H1 (cell line): ENCODE data around the gene DDX56. TPM values are rescaled to one million over a fixed set of nuclear protein-coding genes. Genes with fewer than 3 reads are reported as not detected.

ENCODE experiments used
- CTCF ChIA-PET: fragments of 300-600 bp; sonication (Branson Sonifier 250); formaldehyde crosslinking; loops from one replicate; lab custom pipeline; 2021; ENCODE audit not compliant: partially characterized antibody; lab: Charles Lee
- POLR2A ChIA-PET: fragments of 300-600 bp; sonication (Branson Sonifier 250); formaldehyde crosslinking; loops from one replicate; lab custom pipeline; 2021; ENCODE audit warnings: inconsistent platforms; ENCODE audit not compliant: partially characterized antibody; lab: Charles Lee
- DNase-seq, 2 experiments: peaks; one replicate each; pipeline versions ENCODE4 v3.0.0 to v3.0.0-alpha.2; 2010 to 2022; ENCODE audit warnings: low spot score in 2 of 2, low read depth in 1 of 2, mixed read lengths in 1 of 2
- FAIRE-seq: peaks from 2 replicates; lab custom pipeline; 2011; peaks lifted over from hg19 to GRCh38; lab: Jason Lieb, UNC
- H2AFZ ChIP-seq: 2 replicates; pipeline ENCODE4 v1.8.1; 2012; ENCODE audit warnings: low read length, inconsistent platforms
- H2AK5ac ChIP-seq: 2 replicates; pipeline ENCODE4 v1.6.1; 2013; ENCODE audit warnings: low read depth, low read length
- H2BK120ac ChIP-seq: replicated peaks from 2 replicates; pipeline ENCODE3; 2013; ENCODE audit warnings: low read depth, low read length, inconsistent platforms
- H2BK12ac ChIP-seq: 2 replicates; pipeline ENCODE4 v1.6.1; 2013; ENCODE audit warnings: low read depth, low read length
- H2BK15ac ChIP-seq: 2 replicates; pipeline ENCODE4 v1.6.1; 2013; ENCODE audit warnings: low read length
- H2BK20ac ChIP-seq: 2 replicates; pipeline ENCODE4 v1.6.1; 2013; ENCODE audit warnings: low read length
- H2BK5ac ChIP-seq: 2 replicates; pipeline ENCODE4 v1.6.1; 2013; ENCODE audit warnings: low read depth, low read length
- H3K14ac ChIP-seq: 2 replicates; pipeline ENCODE4 v1.6.1; 2013; ENCODE audit warnings: inconsistent platforms; ENCODE audit not compliant: insufficient read length
- H3K18ac ChIP-seq: 2 replicates; pipeline ENCODE4 v1.6.1; 2013; ENCODE audit warnings: low read length; ENCODE audit errors: extremely low read depth
- H3K23ac ChIP-seq: 2 replicates; pipeline ENCODE4 v1.6.1; 2013; ENCODE audit warnings: inconsistent platforms; ENCODE audit not compliant: insufficient read length
- H3K23me2 ChIP-seq: 2 replicates; pipeline ENCODE4 v1.6.1; 2013; ENCODE audit warnings: low read depth, low read length
- H3K27ac ChIP-seq: 2 replicates; pipeline ENCODE4 v1.6.1; 2011; ENCODE audit warnings: low read depth, low read length, inconsistent platforms
- H3K27me3 ChIP-seq, 4 experiments: replicated peaks in 1 of 4; 1 replicate in 1 of 4; 2 replicates in 3 of 4; pipeline versions ENCODE4 v1.6.1 to v1.8.1; 2011 to 2013; ENCODE audit warnings: low read length in 3 of 4, mild to moderate bottlenecking in 3 of 4, inconsistent platforms in 2 of 4, mixed read lengths in 2 of 4, moderate library complexity in 1 of 4; ENCODE audit not compliant: control insufficient read depth in 3 of 4, insufficient read depth in 3 of 4; ENCODE audit errors: extremely low read depth in 1 of 4
- H3K36me3 ChIP-seq, 4 experiments: 2 replicates each; pipeline versions ENCODE4 v1.6.1 to v1.8.1; 2011 to 2013; ENCODE audit warnings: mild to moderate bottlenecking in 4 of 4, low read length in 3 of 4, moderate library complexity in 2 of 4, control low read depth in 1 of 4, inconsistent platforms in 1 of 4; ENCODE audit not compliant: insufficient read depth in 4 of 4, control insufficient read depth in 2 of 4
- H3K4ac ChIP-seq: replicated peaks from 2 replicates; pipeline ENCODE3; 2013; ENCODE audit warnings: low read length, low read depth, mixed read lengths, inconsistent platforms; ENCODE audit not compliant: insufficient read length
- H3K4me1 ChIP-seq, 4 experiments: replicated peaks in 1 of 4; 1 replicate in 1 of 4; 2 replicates in 3 of 4; pipeline versions ENCODE4 v1.6.1 to v1.8.1; 2011 to 2013; ENCODE audit warnings: low read length in 3 of 4, inconsistent platforms in 2 of 4, mixed read lengths in 1 of 4; ENCODE audit not compliant: insufficient read depth in 4 of 4, control insufficient read depth in 3 of 4
- H3K4me2 ChIP-seq, 2 experiments: 2 replicates each; pipeline versions ENCODE4 v1.6.1 to v1.8.1; 2011 to 2013; ENCODE audit warnings: low read depth in 2 of 2, low read length in 2 of 2, control low read depth in 1 of 2, inconsistent platforms in 1 of 2, mild to moderate bottlenecking in 1 of 2; ENCODE audit not compliant: insufficient read depth in 1 of 2
- H3K4me3 ChIP-seq, 4 experiments: fragments of 200-600, 300-600 bp in 1 of 4; sonication (generic), shearing (Covaris generic), sonication (Bioruptor Twin) in 1 of 4; 2 replicates each; pipeline versions ENCODE4 v1.5.1 to v1.8.1; 2011 to 2016; ENCODE audit warnings: low read length in 4 of 4, low read depth in 3 of 4, control low read depth in 2 of 4, inconsistent platforms in 2 of 4, mild to moderate bottlenecking in 2 of 4, mixed read lengths in 1 of 4, moderate library complexity in 1 of 4; ENCODE audit not compliant: insufficient read depth in 2 of 4; ENCODE audit errors: extremely low read depth in 1 of 4
- H3K56ac ChIP-seq: replicated peaks from 2 replicates; pipeline ENCODE3; 2013; ENCODE audit warnings: low read depth, mild to moderate bottlenecking, mixed read lengths, low read length, inconsistent platforms; ENCODE audit not compliant: insufficient read length
- H3K79me1 ChIP-seq: 2 replicates; pipeline ENCODE4 v1.6.1; 2013; ENCODE audit warnings: low read depth, low read length, control low read depth
- H3K79me2 ChIP-seq, 2 experiments: 2 replicates each; pipeline versions ENCODE4 v1.6.1 to v1.8.1; 2012 to 2013; ENCODE audit warnings: low read length in 2 of 2, mild to moderate bottlenecking in 2 of 2, inconsistent platforms in 1 of 2; ENCODE audit not compliant: insufficient read depth in 2 of 2, control insufficient read depth in 1 of 2
- H3K9ac ChIP-seq, 4 experiments: replicated peaks in 1 of 4; 1 replicate in 1 of 4; 2 replicates in 3 of 4; pipeline versions ENCODE4 v1.6.1 to v1.8.1; 2011 to 2013; ENCODE audit warnings: low read depth in 3 of 4, low read length in 3 of 4, control low read depth in 2 of 4, mild to moderate bottlenecking in 2 of 4, moderate library complexity in 2 of 4, inconsistent platforms in 1 of 4; ENCODE audit errors: extremely low read depth in 1 of 4
- H3K9me3 ChIP-seq, 2 experiments: 2 replicates each; pipeline versions ENCODE4 v1.6.1 to v1.8.1; 2012 to 2013; ENCODE audit warnings: mild to moderate bottlenecking in 2 of 2, moderate library complexity in 2 of 2, control low read depth in 1 of 2, inconsistent platforms in 1 of 2, low read depth in 1 of 2, low read length in 1 of 2, mixed read lengths in 1 of 2; ENCODE audit not compliant: insufficient read depth in 2 of 2
- H4K20me1 ChIP-seq, 2 experiments: replicated peaks in 1 of 2; 2 replicates each; pipeline versions ENCODE3 to v1.8.1; 2011 to 2013; ENCODE audit warnings: inconsistent platforms in 2 of 2, low read length in 2 of 2, mild to moderate bottlenecking in 1 of 2; ENCODE audit not compliant: insufficient read depth in 2 of 2, control insufficient read depth in 1 of 2
- H4K5ac ChIP-seq: 2 replicates; pipeline ENCODE4 v1.6.1; 2013; ENCODE audit warnings: low read length, low read depth, mixed read lengths, inconsistent platforms; ENCODE audit not compliant: insufficient read length
- H4K8ac ChIP-seq: 2 replicates; pipeline ENCODE4 v1.8.0; 2013; ENCODE audit warnings: mild to moderate bottlenecking, moderate library complexity, low read length, inconsistent platforms; ENCODE audit not compliant: insufficient read depth; ENCODE audit errors: extremely low read depth
- H4K91ac ChIP-seq: replicated peaks from 2 replicates; pipeline ENCODE3; 2013; ENCODE audit warnings: low read length, mixed read lengths, inconsistent platforms; ENCODE audit not compliant: insufficient read length
- BRCA1 ChIP-seq: IDR thresholded peaks from 2 replicates; pipeline ENCODE4 v1.6.1; 2012; ENCODE audit warnings: low read depth, low read length, improper control_type of control experiment
- CBX8 ChIP-seq: fragments of 300-800, 300-1000 bp; sonication (generic); IDR thresholded peaks from 2 replicates; pipeline ENCODE4 v1.7.1; 2016; ENCODE audit warnings: low read depth, low read length, borderline replicate concordance
- CTBP2 ChIP-seq: IDR thresholded peaks from 2 replicates; pipeline ENCODE4 v1.7.0; 2011; ENCODE audit warnings: borderline replicate concordance, mild to moderate bottlenecking, moderate library complexity, mixed read lengths, low read length; ENCODE audit not compliant: insufficient read depth, insufficient read length
- CTCF ChIP-seq, 3 experiments: IDR thresholded peaks; 1 replicate in 2 of 3; 2 replicates in 1 of 3; pipeline versions ENCODE4 v1.5.1 to v1.6.1; 2011; ENCODE audit warnings: low read length in 3 of 3, mild to moderate bottlenecking in 3 of 3, inconsistent platforms in 2 of 3, low read depth in 1 of 3, moderate library complexity in 1 of 3; ENCODE audit not compliant: insufficient read depth in 1 of 3; ENCODE audit errors: control extremely low read depth in 1 of 3
- HDAC2 ChIP-seq, 2 experiments: fragments of 300-600 bp in 1 of 2; sonication (generic) in 1 of 2; IDR thresholded peaks; 2 replicates each; pipeline ENCODE4 v1.6.1; 2011 to 2012; ENCODE audit warnings: low read depth in 2 of 2, low read length in 2 of 2, mild to moderate bottlenecking in 2 of 2, moderate library complexity in 2 of 2, borderline replicate concordance in 1 of 2, inconsistent platforms in 1 of 2
- JUN ChIP-seq: IDR thresholded peaks from 2 replicates; pipeline ENCODE4 v1.6.1; 2011; ENCODE audit warnings: low read depth, mild to moderate bottlenecking, improper control_type of control experiment, low read length
- KDM1A ChIP-seq: fragments of 200-600, 300-600 bp; sonication (generic); IDR thresholded peaks from 2 replicates; pipeline ENCODE4 v1.7.1; 2016; ENCODE audit warnings: mild to moderate bottlenecking, low read length, borderline replicate concordance
- SAP30 ChIP-seq: fragments of 300-600 bp; sonication (generic); IDR thresholded peaks from 2 replicates; pipeline ENCODE4 v1.7.1; 2012; ENCODE audit warnings: low read length, moderate library complexity, mild to moderate bottlenecking, inconsistent platforms; ENCODE audit not compliant: insufficient read depth, insufficient replicate concordance
- SUZ12 ChIP-seq: fragments of 200-600 bp; sonication (generic); IDR thresholded peaks from 2 replicates; pipeline ENCODE4 v1.6.1; 2012; ENCODE audit warnings: mild to moderate bottlenecking, inconsistent platforms, low read length, moderate library complexity, mixed read lengths
- TEAD4 ChIP-seq: IDR thresholded peaks from 2 replicates; pipeline ENCODE4 v1.6.1; 2012; ENCODE audit warnings: low read depth, low read length, inconsistent platforms, mixed read lengths
- ZNF274 ChIP-seq: IDR thresholded peaks from 2 replicates; pipeline ENCODE4 v1.7.0; 2012; ENCODE audit warnings: low read length, borderline replicate concordance; ENCODE audit errors: extremely low read depth
- WGBS, 2 experiments: shearing (Covaris generic) in 1 of 2; methylation state at CpG; one replicate each; pipeline versions ENCODE4 v1.1.6 to v1.1.7; 2013 to 2015; ENCODE audit warnings: low lambda C conversion rate in 2 of 2, mixed read lengths in 2 of 2, inconsistent platforms in 1 of 2, low coverage in 1 of 2, missing lambda C conversion rate in 1 of 2; ENCODE audit not compliant: insufficient replicate concordance in 2 of 2, insufficient coverage in 1 of 2, insufficient read length in 1 of 2; ENCODE audit errors: extremely low coverage in 1 of 2, missing lambda C conversion rate in 1 of 2; 5-methylcytosine and 5-hydroxymethylcytosine counted together
- polyA plus RNA-seq, 7 experiments: library from polyadenylated mRNA; depleted of rRNA in 3 of 7; stranded (reverse) in 5 of 7; unstranded in 2 of 7; fragments of >200 nt in 5 of 7; fragments of 200-250 nt in 2 of 7; gene quantifications; 1 replicate in 5 of 7; 2 replicates in 1 of 7; 4 replicates in 1 of 7; pipeline versions ENCODE4 v1.2.1 to v1.2.3, GENCODE V29; 2011 to 2013; ENCODE audit warnings: missing spikeins in 2 of 7, mixed read lengths in 2 of 7
- total RNA-seq: library from RNA; stranded (reverse); fragmentation: NEBNext Ultra II Directional; extraction: Animal tissue kit (Norgen Biotek cat#: 25700); gene quantifications from 2 replicates; pipeline ENCODE4 v1.2.1, GENCODE V29; 2021

The DDX56 gene
- total and polyA plus RNA-seq, 2 of the 8 experiments (the other 6 are each of a cell fraction or from before 2014, with no cell fraction given), result 56.9 to 81.6 TPM

GRCh38 chr7:44519546-44519945 is 54.2 kb downstream of the DDX56 start:
- H4K5ac ChIP-seq, result no peak overlapping the region
- H2BK120ac ChIP-seq, result no peak overlapping the region
- H2AFZ ChIP-seq, result no peak overlapping the region
- no peaks in the 10 kb centered on the region for H4K20me1 ChIP-seq
- no peaks in the 10 kb centered on the region for H3K79me2 ChIP-seq
- H3K23ac ChIP-seq, result no peak overlapping the region
- H3K27me3 ChIP-seq, result no peaks in the 10 kb centered on the region
- WGBS, 2 experiments, result 92% methylated on average over 7 of the region's 7 CpGs; no CpG with 5 or more reads in 1 of the 2 experiments
- H3K4me1 ChIP-seq, result no peaks in the 10 kb centered on the region
- H3K4me3 ChIP-seq, result no peak overlapping the region
- H3K4me2 ChIP-seq, result no peak overlapping the region
- no peak overlapping the region for H3K9ac ChIP-seq
- no peaks in the 10 kb centered on the region for H3K79me1 ChIP-seq
- H3K23me2 ChIP-seq, result no peaks in the 10 kb centered on the region
- no peak overlapping the region for H2BK20ac ChIP-seq
- no peak overlapping the region for H3K4ac ChIP-seq
- ChIA-PET CTCF (interaction anchor here (0.6 to 2.4 kb wide), 4 partner anchors 15 to 1877 kb away, joined by 3 to 12 read pairs (median 8); no protein-coding TSS in a partner anchor), POLR2A (no interaction called here)
- H3K18ac ChIP-seq, result no peak overlapping the region
- no peak for DNase-seq
- no peaks in the 10 kb centered on the region for H3K36me3 ChIP-seq
- FAIRE-seq, result no peak
- no peak overlapping the region for H3K27ac ChIP-seq
- no peak overlapping the region for H4K8ac ChIP-seq
- no peak overlapping the region for H2BK5ac ChIP-seq
- no peak overlapping the region for H2BK15ac ChIP-seq
- no peak overlapping the region for H3K14ac ChIP-seq
- no peak overlapping the region for H2AK5ac ChIP-seq
- no peak overlapping the region for H4K91ac ChIP-seq
- H3K9me3 ChIP-seq, result no peaks in the 10 kb centered on the region
- H2BK12ac ChIP-seq, result no peak overlapping the region
- H3K56ac ChIP-seq, result no peak overlapping the region
- TF ChIP-seq HDAC2 (IDR thresholded peaks at IDR 0.05; ENCODE audit: borderline replicate concordance in 1 of 2, low read depth in 2 of 2, low read length in 2 of 2) (no peak), CTBP2 (no peak), TEAD4 (no peak), CTCF (IDR thresholded peaks at IDR 0.05; ENCODE audit: control extremely low read depth in 1 of 3, insufficient read depth in 1 of 3, low read depth in 1 of 3, low read length in 3 of 3) (no peak), JUN (no peak), BRCA1 (no peak), ZNF274 (no peak), KDM1A (no peak), SAP30 (no peak), CBX8 (no peak), SUZ12 (no peak)
